Measurements from ENCODE around the gene OXNAD1.

Gene OXNAD1

GRCh38 chr3:16264708-16265454, at the start of gene OXNAD1, which contains the start of gene DPH3:
TSS of gene OXNAD1 (plus strand) at chr3:16265212. CDS start at chr3:16270953, 5,741 bp downstream.
TSS of gene DPH3 (minus strand) at chr3:16264943. CDS start at chr3:16264876, 67 bp downstream.
- DNase-seq, result peak; percentile 95 to 98

GRCh38 chr3:16216373-16216935, 48.6 kb upstream of the OXNAD1 start:
- no peak for DNase-seq

GRCh38 chr3:16219777-16220176, 45.2 kb upstream of the OXNAD1 start:
- DNase-seq, result no peak

GRCh38 chr3:16221990-16222389, 43.0 kb upstream of the OXNAD1 start:
- DNase-seq, result no peak

- DNase-seq, result no peak
These were observed 42.5 kb upstream of the OXNAD1 start for GRCh38 chr3:16222547-16222946.

GRCh38 chr3:16224325-16224724, 40.7 kb upstream of the OXNAD1 start:
- DNase-seq, result no peak

GRCh38 chr3:16227566-16227965, 37.4 kb upstream of the OXNAD1 start:
- DNase-seq, result no peak

GRCh38 chr3:16229681-16230080, 35.3 kb upstream of the OXNAD1 start:
- no peak for DNase-seq

- DNase-seq, result no peak
These were observed 33.0 kb upstream of the OXNAD1 start for GRCh38 chr3:16231983-16232382.

- no peak for DNase-seq
These were observed 31.2 kb upstream of the OXNAD1 start for GRCh38 chr3:16233806-16234205.

- no peak for DNase-seq
These were observed 30.7 kb upstream of the OXNAD1 start for GRCh38 chr3:16234281-16234680.

GRCh38 chr3:16236030-16236639, 28.9 kb upstream of the OXNAD1 start:
- DNase-seq, result no peak

- DNase-seq, result no peak
These were observed 28.1 kb upstream of the OXNAD1 start for GRCh38 chr3:16236856-16237393.

GRCh38 chr3:16239086-16239770, 25.8 kb upstream of the OXNAD1 start:
- DNase-seq, result no peak

GRCh38 chr3:16239780-16240179, 25.2 kb upstream of the OXNAD1 start:
- no peak for DNase-seq

GRCh38 chr3:16240229-16241023, 24.6 kb upstream of the OXNAD1 start:
- DNase-seq, result no peak

GRCh38 chr3:16241225-16241624, 23.8 kb upstream of the OXNAD1 start:
- DNase-seq, result no peak

GRCh38 chr3:16242177-16242576, 22.8 kb upstream of the OXNAD1 start:
- no peak for DNase-seq

GRCh38 chr3:16243706-16244490, 21.1 kb upstream of the OXNAD1 start:
- no peak for DNase-seq

GRCh38 chr3:16245609-16246008, 19.4 kb upstream of the OXNAD1 start:
- DNase-seq, result no peak

- peak; percentile 43 to 82 for DNase-seq
These were observed 17.5 kb upstream of the OXNAD1 start for GRCh38 chr3:16247282-16248061.

Data from bone marrow (tissue), 2 donors.